PC-3 (cell line): ENCODE measurements around the gene PCDHGB5. TPM values are rescaled to one million over a fixed set of nuclear protein-coding genes. Genes with fewer than 3 reads are reported as not detected.
"Not testable (repeated sequence)": the region's sequence is repeated elsewhere in the genome, so short reads cannot be mapped to it uniquely, and the experiment has no call there.

Experiments used
- ATAC-seq: fragments of 200-7000 bp; cut with Tn5 transposase; 2 replicates; pipeline ENCODE4 v1.9.1; 2020; ENCODE audit warnings: mild to moderate bottlenecking, moderate library complexity
- Bru-seq: library from RNA; stranded (reverse); fragments of 400-500 nt; gene quantifications from one replicate; lab custom pipeline; 2021; lab: Mats Ljungman, UMichigan
- BruChase-seq, 2 experiments: library from RNA; stranded (reverse); fragments of 400-500 nt; gene quantifications; one replicate each; lab custom pipeline; 2021; lab: Mats Ljungman, UMichigan
- BruUV-seq: library from RNA; stranded (reverse); fragments of 400-500 nt; replicated peaks from 2 replicates; lab custom pipeline; 2021; lab: Mats Ljungman, UMichigan
- CTCF ChIA-PET: fragments of 300-600 bp; sonication (Branson Sonifier 250); formaldehyde crosslinking; loops from one replicate; lab custom pipeline; 2022; ENCODE audit warnings: antibody characterized with exemption; lab: Charles Lee
- POLR2A ChIA-PET: fragments of 300-600 bp; sonication (Branson Sonifier 250); formaldehyde crosslinking; loops from one replicate; lab custom pipeline; 2022; ENCODE audit warnings: antibody characterized with exemption; ENCODE audit not compliant: unreplicated experiment; lab: Charles Lee
- DNase-seq: peaks from one replicate; pipeline ENCODE4 v3.0.0-alpha.2; 2015
- H2AFZ ChIP-seq: fragments of 300-600 bp; sonication (generic); 2 replicates; pipeline ENCODE4 v1.6.0; 2016; ENCODE audit warnings: antibody characterized with exemption, low read length
- H3F3A ChIP-seq: fragments of 300-600 bp; sonication (generic); one replicate; pipeline ENCODE4 v1.6.0; 2017; ENCODE audit warnings: antibody characterized with exemption, low read length, control low read depth, mild to moderate bottlenecking; ENCODE audit not compliant: unreplicated experiment
- H3K27ac ChIP-seq: fragments of 300-600 bp; sonication (generic); 2 replicates; pipeline ENCODE4 v1.5.1; 2016; ENCODE audit warnings: mild to moderate bottlenecking, low read length
- H3K27me3 ChIP-seq: fragments of 300-600 bp; sonication (generic); 2 replicates; pipeline ENCODE4 v1.6.1; 2016; ENCODE audit warnings: low read length, mixed read lengths
- H3K36me3 ChIP-seq: fragments of 300-600 bp; sonication (generic); 2 replicates; pipeline ENCODE4 v1.6.1; 2016; ENCODE audit warnings: low read depth, mixed run types, low read length, mixed read lengths
- H3K4me1 ChIP-seq: fragments of 300-600 bp; sonication (generic); 2 replicates; pipeline ENCODE4 v1.5.1; 2016; ENCODE audit warnings: low read length; ENCODE audit not compliant: insufficient read depth
- H3K4me2 ChIP-seq: fragments of 300-600 bp; sonication (generic); 2 replicates; pipeline ENCODE4 v1.6.0; 2016; ENCODE audit warnings: low read length
- H3K4me3 ChIP-seq: fragments of 300-600 bp; sonication (generic); 2 replicates; pipeline ENCODE4 v1.5.1; 2016; ENCODE audit warnings: mild to moderate bottlenecking, low read length, mixed read lengths
- H3K79me2 ChIP-seq: fragments of 300-600 bp; sonication (generic); 2 replicates; pipeline ENCODE4 v1.6.1; 2017; ENCODE audit warnings: low read length, mixed read lengths
- H3K9ac ChIP-seq: fragments of 300-600 bp; sonication (generic); 2 replicates; pipeline ENCODE4 v1.6.0; 2016; ENCODE audit warnings: mild to moderate bottlenecking, low read length
- H3K9me2 ChIP-seq: fragments of 300-600 bp; sonication (generic); replicated peaks from 2 replicates; pipeline ENCODE4 v1.6.1; 2016; ENCODE audit warnings: mixed run types, low read length, mixed read lengths
- H3K9me3 ChIP-seq: fragments of 300-600 bp; sonication (generic); 2 replicates; pipeline ENCODE4 v1.6.1; 2016; ENCODE audit warnings: low read length, mixed read lengths
- H4K20me1 ChIP-seq: fragments of 300-600 bp; sonication (generic); 2 replicates; pipeline ENCODE4 v1.6.1; 2016; ENCODE audit warnings: low read length, mixed read lengths
- EZH2phosphoT487 ChIP-seq: fragments of 300-600 bp; sonication (generic); IDR thresholded peaks from 2 replicates; pipeline ENCODE4 v1.6.1; 2018; ENCODE audit warnings: mild to moderate bottlenecking, antibody characterized with exemption, low read length, borderline replicate concordance
- intact Hi-C: fragments of 100-400 bp; cut with micrococcal nuclease; formaldehyde crosslinking; loops from 2 replicates; pipeline ENCODE4 v1.9.0; 2023
- long read RNA-seq: library from polyadenylated mRNA; unstranded; transcript quantifications from one replicate; pipeline ENCODE4 v2.0.0, GENCODE V29; 2021; ENCODE audit not compliant: unreplicated experiment
- total RNA-seq: library from RNA; depleted of rRNA; stranded (reverse); fragments of >200 nt; gene quantifications from 2 replicates; pipeline ENCODE4 v1.2.3, GENCODE V29; 2014; rRNA removed
- TF ChIP-seq, protein P1 (sequence below): fragments of 300-600 bp; sonication (generic); conservative IDR thresholded peaks from 2 replicates; pipeline ENCODE4 v1.5.1; 2017; ENCODE audit warnings: antibody characterized with exemption, low read depth, mild to moderate bottlenecking, low read length

PCDHGB5 gene
- 9.0 and 10.3 TPM in 2 replicates for total RNA-seq
- Bru-seq, nascent RNA, result percentile 84 among the genes with signal in this experiment
- percentile 95 among the genes with signal in this experiment for BruChase-seq, experiment 1, labeled RNA remaining after a 6-hour chase
- percentile 95 among the genes with signal in this experiment for BruChase-seq, experiment 2, labeled RNA remaining after a 2-hour chase
- long read RNA-seq, full-length matches to known transcripts, result 15 of 15 reads
- long read RNA-seq, partial matches to known transcripts, result 0 of 15 reads
- long read RNA-seq, other reads (novel, unspliced or antisense), result 0 of 15 reads

DNA sequence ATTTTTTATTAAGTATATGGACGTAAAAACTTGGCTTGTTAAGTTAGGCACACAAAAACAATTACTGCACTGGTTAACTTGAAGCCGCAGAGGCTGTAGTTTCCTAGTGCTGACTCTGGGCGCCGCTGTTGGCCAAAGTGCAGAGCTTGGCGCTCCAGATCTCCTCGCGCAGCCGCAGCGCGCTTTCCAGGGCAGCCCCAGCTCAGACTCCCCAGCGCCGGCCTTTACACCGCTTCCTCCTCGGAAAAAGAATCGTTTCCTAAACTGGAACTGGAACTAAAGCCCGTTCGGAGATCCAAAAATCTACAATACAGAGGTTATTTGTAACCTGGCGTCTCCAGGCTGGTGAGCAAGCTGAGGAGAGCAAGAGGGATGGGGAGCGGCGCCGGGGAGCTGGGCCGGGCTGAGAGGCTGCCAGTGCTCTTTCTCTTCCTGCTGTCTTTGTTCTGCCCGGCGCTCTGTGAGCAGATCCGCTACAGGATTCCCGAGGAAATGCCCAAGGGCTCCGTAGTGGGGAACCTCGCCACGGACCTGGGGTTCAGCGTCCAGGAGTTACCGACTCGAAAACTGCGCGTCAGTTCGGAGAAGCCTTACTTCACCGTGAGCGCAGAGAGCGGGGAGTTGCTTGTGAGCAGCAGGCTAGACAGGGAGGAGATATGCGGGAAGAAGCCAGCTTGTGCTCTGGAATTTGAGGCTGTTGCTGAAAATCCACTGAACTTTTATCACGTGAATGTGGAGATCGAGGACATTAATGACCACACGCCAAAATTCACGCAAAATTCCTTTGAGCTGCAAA lies at the start of gene PCDHGB5:
Gene PCDHGB5 (plus strand): TSS at position 192 of the 796 bp plus-strand sequence. CDS start 181 bp downstream, at position 373.
- ChIA-PET CTCF (interaction anchor here (0.6 to 2.4 kb wide), 5 partner anchors 19 to 163 kb away, joined by 3 to 8 read pairs (median 4); partner anchors contain the start of gene PCDHGA5), POLR2A (interaction anchor here (0.7 kb wide), 1 partner anchor 166 kb away, joined by 5 read pairs; no protein-coding TSS in a partner anchor)
- H3K27me3 ChIP-seq, H3K27ac ChIP-seq, H3K4me1 ChIP-seq, H4K20me1 ChIP-seq, H3K9me2 ChIP-seq, H3K9me3 ChIP-seq, H3F3A ChIP-seq, H3K79me2 ChIP-seq, H3K36me3 ChIP-seq: not testable (repeated sequence)
- DNase-seq, result peak; percentile 68
- peak within 1 kb of the TSS; percentile 64 for H3K4me3 ChIP-seq
- peak; percentile 98 for ATAC-seq
- intact Hi-C loops, result loop anchor here (1.0 to 5.0 kb wide), 5 partner anchors 33 to 166 kb away; partner anchors contain the start of gene PCDHGA5
- TSS peak; percentile 66 for BruUV-seq
- peak within 1 kb of the TSS; percentile 59 for H3K9ac ChIP-seq
- TF ChIP-seq, protein P1, sequence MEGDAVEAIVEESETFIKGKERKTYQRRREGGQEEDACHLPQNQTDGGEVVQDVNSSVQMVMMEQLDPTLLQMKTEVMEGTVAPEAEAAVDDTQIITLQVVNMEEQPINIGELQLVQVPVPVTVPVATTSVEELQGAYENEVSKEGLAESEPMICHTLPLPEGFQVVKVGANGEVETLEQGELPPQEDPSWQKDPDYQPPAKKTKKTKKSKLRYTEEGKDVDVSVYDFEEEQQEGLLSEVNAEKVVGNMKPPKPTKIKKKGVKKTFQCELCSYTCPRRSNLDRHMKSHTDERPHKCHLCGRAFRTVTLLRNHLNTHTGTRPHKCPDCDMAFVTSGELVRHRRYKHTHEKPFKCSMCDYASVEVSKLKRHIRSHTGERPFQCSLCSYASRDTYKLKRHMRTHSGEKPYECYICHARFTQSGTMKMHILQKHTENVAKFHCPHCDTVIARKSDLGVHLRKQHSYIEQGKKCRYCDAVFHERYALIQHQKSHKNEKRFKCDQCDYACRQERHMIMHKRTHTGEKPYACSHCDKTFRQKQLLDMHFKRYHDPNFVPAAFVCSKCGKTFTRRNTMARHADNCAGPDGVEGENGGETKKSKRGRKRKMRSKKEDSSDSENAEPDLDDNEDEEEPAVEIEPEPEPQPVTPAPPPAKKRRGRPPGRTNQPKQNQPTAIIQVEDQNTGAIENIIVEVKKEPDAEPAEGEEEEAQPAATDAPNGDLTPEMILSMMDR, result peak; percentile 65
- H3K4me2 ChIP-seq, result peak within 1 kb of the TSS; percentile 70
- peak within 1 kb of the TSS; percentile 73; the same call in 1 of the 2 replicates for H2AFZ ChIP-seq

DNA sequence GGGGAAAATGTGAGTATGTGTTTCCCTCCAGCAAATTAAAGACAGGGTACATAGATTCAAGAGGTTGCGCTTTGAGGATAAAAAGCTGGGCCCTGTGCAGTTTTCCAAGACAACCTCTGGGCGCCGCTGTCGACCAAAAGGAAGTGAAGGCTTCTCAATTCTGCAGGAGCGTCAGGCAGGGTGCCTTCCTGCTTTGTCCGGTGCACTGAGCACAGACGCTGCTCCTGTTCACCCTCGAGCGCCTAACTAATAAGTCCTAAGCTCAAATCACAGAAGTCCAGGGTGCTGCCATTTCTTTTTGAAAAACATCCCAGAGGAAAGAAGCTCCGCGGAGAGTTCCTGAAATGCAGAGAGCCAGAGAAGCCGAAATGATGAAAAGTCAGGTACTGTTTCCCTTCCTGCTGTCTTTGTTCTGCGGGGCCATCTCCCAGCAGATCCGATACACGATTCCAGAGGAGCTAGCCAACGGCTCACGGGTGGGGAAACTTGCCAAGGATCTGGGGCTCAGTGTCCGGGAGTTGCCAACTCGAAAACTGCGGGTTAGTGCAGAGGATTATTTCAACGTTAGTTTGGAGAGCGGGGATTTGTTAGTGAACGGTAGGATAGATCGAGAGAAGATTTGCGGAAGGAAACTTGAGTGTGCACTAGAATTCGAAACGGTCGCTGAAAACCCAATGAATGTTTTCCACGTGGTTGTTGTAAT lies 47.7 kb upstream of the PCDHGB5 start, which contains the start of gene PCDHGB1:
Gene PCDHGB1 (plus strand): TSS at position 183 of the 703 bp plus-strand sequence. CDS start 162 bp downstream, at position 345.
- no peak for ATAC-seq
- H4K20me1 ChIP-seq, result no peaks in the 10 kb centered on the region
- no peak within 1 kb of the TSS for H2AFZ ChIP-seq
- H3K9me2 ChIP-seq, result no peaks in the 10 kb centered on the region
- intact Hi-C loops, result no loop called here
- no peaks in the 10 kb centered on the region for H3K9me3 ChIP-seq
- H3K9ac ChIP-seq, result no peak within 1 kb of the TSS
- H3K36me3 ChIP-seq, result no peaks in the 10 kb centered on the region
- H3F3A ChIP-seq, result no peaks in the 10 kb centered on the region
- CTCF ChIA-PET, result no interaction called here
- H3K4me1 ChIP-seq, result no peaks in the 10 kb centered on the region
- TF ChIP-seq, protein P1, result no peak
- no peak for TF ChIP-seq EZH2phosphoT487
- BruUV-seq, result no TSS peak
- no peak for DNase-seq
- H3K27ac ChIP-seq, result no peak within 1 kb of the TSS
- POLR2A ChIA-PET, result no interaction called here
- no peaks in the 10 kb centered on the region for H3K79me2 ChIP-seq
- no peak within 1 kb of the TSS for H3K4me2 ChIP-seq
- no peak within 1 kb of the TSS for H3K4me3 ChIP-seq
- H3K27me3 ChIP-seq, result no peaks in the 10 kb centered on the region
